SH-SY5Y (cell line): Measurements from ENCODE around the gene CCDC117.

Experiments used
- GATA2 ChIP-seq: IDR thresholded peaks from 2 replicates; pipeline ENCODE4 v1.6.1; 2011; ENCODE audit warnings: mild to moderate bottlenecking, low read depth, low read length
- GATA3 ChIP-seq: IDR thresholded peaks from 2 replicates; pipeline ENCODE4 v1.6.1; 2011; ENCODE audit warnings: low read depth, mild to moderate bottlenecking, low read length, moderate library complexity

GRCh38 chr22:28829358-28830181, 57.1 kb downstream of the CCDC117 start:
- no peak for TF ChIP-seq GATA3
- no peak for TF ChIP-seq GATA2
